Stimulated activated CD8-positive, alpha-beta memory T cell treated with anti-CD3 and anti-CD28 coated beads, Interleukin-15, amount 100 ng/mL, for 48 hours (primary cell): Measurements from ENCODE around the gene RBAK.
"Not testable (repeated sequence)": the region's sequence is repeated elsewhere in the genome, so short reads cannot be mapped to it uniquely, and the experiment has no call there.

Experiments
- DNase-seq, 2 donors: peaks; one replicate each; pipeline ENCODE4 v3.0.0-alpha.2; 2020; ENCODE audit warnings: low read depth in 2 of 2

The RBAK gene

GRCh38 chr7:5051731-5052130 lies 6.1 kb downstream of the RBAK start:
- DNase-seq: not testable (repeated sequence)

- DNase-seq: no peak
Observed at GRCh38 chr7:5053175-5053574, 7.5 kb downstream of the RBAK start.

- no peak for DNase-seq
Observed at GRCh38 chr7:5063698-5064097, 18.0 kb downstream of the RBAK start.

GRCh38 chr7:5064391-5065106 lies 18.9 kb downstream of the RBAK start:
- no peak for DNase-seq

GRCh38 chr7:5065107-5065407 lies 19.4 kb downstream of the RBAK start:
- DNase-seq: no peak

- no peak for DNase-seq
Observed at GRCh38 chr7:5068521-5068920, 22.9 kb downstream of the RBAK start.

- no peak for DNase-seq
Observed at GRCh38 chr7:5070206-5070605, 24.5 kb downstream of the RBAK start.

GRCh38 chr7:5075187-5075586 lies 29.5 kb downstream of the RBAK start:
- not testable (repeated sequence) for DNase-seq

GRCh38 chr7:5077740-5078139 lies 32.1 kb downstream of the RBAK start:
- no peak for DNase-seq

GRCh38 chr7:5082806-5083205 lies 37.1 kb downstream of the RBAK start:
- DNase-seq: no peak

- DNase-seq: no peak
Observed at GRCh38 chr7:5083311-5083711, 37.7 kb downstream of the RBAK start.

- no peak for DNase-seq
Observed at GRCh38 chr7:5086256-5086655, 40.6 kb downstream of the RBAK start.

- DNase-seq: not testable (repeated sequence)
Observed at GRCh38 chr7:5088228-5088833, 42.7 kb downstream of the RBAK start.

GRCh38 chr7:5088906-5089305 lies 43.2 kb downstream of the RBAK start:
- DNase-seq: no peak

GRCh38 chr7:5093948-5094347 lies 48.3 kb downstream of the RBAK start:
- DNase-seq: no peak

GRCh38 chr7:5094641-5095040 lies 49.0 kb downstream of the RBAK start:
- DNase-seq: no peak

- DNase-seq: no peak
Observed at GRCh38 chr7:5116359-5116758, 70.7 kb downstream of the RBAK start.

- no peak for DNase-seq
Observed at GRCh38 chr7:5117095-5117970, 71.7 kb downstream of the RBAK start.
